GM21723 (cell line): ENCODE data around the gene OR13D1.
"Not testable (repeated sequence)": the region's sequence is repeated elsewhere in the genome, so short reads cannot be mapped to it uniquely, and the experiment has no call there.

Source experiments
- ATAC-seq: cut with Tn5 transposase; IDR thresholded peaks from one replicate; pipeline ENCODE4 v1.9.1; 2021; ENCODE audit warnings: mild to moderate bottlenecking, moderate library complexity; ENCODE audit not compliant: unreplicated experiment

OR13D1 gene, protein sequence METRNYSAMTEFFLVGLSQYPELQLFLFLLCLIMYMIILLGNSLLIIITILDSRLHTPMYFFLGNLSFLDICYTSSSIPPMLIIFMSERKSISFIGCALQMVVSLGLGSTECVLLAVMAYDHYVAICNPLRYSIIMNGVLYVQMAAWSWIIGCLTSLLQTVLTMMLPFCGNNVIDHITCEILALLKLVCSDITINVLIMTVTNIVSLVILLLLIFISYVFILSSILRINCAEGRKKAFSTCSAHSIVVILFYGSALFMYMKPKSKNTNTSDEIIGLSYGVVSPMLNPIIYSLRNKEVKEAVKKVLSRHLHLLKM

GRCh38 chr9:104694218-104694617, at the start of gene OR13D1:
Gene OR13D1 (plus strand): TSS chr9:104694518. CDS start chr9:104694518, 0 bp downstream.
- no peak for ATAC-seq

- ATAC-seq = no peak
Measured at GRCh38 chr9:104658496-104659195, 35.7 kb upstream of the OR13D1 start.

- ATAC-seq = no peak
Measured at GRCh38 chr9:104675611-104676010, 18.7 kb upstream of the OR13D1 start.

GRCh38 chr9:104682642-104683041, 11.7 kb upstream of the OR13D1 start:
- peak; percentile 82 for ATAC-seq

DNA sequence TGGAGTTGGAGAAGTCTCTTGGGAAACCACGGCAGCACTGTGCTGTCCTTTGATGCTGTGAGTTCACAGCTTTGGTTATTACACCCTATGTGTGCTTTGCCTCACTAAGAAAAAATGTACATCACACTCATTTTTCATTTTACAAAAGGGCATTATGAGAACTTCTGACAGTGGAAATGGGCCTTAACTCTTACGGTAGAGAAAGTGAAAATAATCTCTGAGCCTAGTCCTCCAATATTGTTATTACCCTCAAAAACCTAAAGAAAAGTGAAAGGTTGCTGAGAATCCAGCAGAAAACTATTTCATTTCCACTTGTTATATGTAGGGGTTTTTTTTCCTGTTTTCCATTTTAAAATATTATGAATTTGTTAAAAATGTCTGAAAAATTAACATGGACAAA, 8.2 kb upstream of the OR13D1 start:
- no peak for ATAC-seq

DNA sequence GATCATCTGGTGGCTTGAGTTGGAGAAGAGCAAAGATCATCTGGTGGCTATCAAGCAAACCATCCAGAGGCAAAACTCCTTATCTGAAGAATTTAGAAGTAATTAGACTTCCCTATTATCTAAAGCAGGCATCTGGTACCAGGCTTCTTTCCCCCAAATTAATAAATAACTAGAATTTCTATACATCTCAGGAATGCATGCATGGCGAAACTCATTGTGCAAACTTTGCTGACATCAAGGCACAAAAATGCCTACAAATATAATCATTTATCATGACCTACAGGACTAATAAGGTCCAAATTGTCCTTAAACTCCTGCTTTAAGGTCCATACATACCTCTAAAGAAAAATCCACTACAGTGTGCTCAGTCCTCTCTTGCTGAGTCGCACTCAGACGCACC, 6.0 kb downstream of the OR13D1 start:
- ATAC-seq = no peak

- ATAC-seq = not testable (repeated sequence)
Measured at GRCh38 chr9:104708737-104709136, 14.4 kb downstream of the OR13D1 start.

DNA sequence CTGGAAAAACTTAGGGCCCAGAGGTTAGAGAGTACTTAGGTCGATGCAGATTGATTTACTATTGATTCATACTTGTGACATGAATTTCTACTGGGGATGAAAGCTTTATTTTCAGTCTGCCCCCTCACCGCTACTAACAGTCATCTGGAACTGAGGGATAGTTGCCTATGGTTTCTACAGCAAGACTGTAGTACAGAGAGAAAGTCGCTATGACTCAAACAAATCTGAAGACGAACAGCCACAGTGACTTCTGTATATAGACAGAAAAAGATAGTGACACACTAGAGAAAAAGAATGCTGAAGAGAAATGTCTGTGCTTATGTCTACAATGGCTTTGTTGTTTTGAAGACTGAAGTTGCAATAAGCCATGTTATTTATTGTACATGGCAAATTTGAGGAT, 17.3 kb downstream of the OR13D1 start:
- ATAC-seq = no peak

- no peak for ATAC-seq
Measured at GRCh38 chr9:104725014-104725413, 30.7 kb downstream of the OR13D1 start.

DNA sequence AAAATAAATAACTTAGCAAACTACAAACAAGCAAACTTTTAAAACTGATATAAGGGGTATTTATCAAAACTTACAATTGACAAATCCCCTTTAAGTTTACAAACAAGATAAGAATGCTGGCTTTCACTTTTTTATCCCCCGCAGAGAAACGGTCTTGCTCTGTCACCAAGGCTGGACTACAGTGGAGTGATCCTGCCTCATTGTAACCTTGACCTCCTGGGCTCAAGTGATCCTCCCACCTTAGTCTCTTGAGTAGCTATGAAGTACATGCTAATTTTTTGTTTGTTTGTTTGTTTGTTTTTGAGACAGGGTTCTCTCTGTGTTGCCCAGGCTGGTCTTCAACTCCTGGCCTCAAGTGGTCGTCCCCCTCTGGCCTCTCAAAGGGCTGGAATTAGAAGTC, 44.1 kb downstream of the OR13D1 start:
- ATAC-seq = no peak

DNA sequence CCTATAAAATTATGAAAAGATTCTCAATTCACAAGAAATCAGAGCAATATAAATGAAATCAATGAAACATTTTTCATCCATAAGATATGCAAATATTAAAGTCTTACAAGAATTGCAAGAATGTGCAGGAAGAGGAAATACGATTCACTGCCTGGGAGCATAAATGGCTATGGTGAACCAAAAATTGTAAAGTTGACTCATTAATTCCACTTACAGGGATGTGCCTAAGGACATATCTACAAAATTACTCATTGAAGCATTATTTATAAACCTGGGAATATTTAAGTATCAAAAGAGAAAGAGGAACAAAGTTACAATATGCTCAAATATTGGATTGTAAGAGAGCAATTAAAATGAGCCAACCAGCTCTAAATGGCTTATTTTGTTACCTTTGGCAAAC, 46.3 kb downstream of the OR13D1 start:
- ATAC-seq = no peak

DNA sequence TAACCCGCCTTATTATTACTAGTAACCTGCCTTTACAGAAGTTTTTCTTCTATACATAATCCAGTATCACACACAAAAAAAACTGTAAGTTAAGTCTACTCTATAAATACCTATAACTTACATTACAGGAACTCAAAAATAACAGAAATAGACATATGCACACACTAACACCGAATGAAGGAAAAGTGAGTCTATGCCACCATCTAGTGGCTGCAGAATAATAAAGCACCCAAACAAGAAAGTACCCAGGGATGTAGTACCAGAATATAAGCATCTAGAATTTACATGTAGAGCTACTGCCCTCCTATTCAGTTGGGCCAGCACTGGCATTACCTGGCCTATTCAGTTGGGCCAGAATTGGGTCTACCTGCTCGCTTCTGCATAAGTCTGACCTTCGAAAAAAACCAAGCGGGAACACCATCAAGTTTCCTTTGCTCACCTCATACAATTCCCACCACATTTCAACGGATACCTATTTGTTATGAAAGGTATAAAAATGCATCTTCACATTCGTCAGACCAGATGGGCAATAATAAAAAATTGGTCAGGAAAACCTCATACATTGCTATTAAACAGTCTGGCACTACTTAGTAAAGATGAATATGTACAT, 49.2 kb downstream of the OR13D1 start:
- peak; percentile 41 for ATAC-seq
